GM19324 (cell line): ENCODE results near the gene CCL5.

Experiments
- ATAC-seq: cut with Tn5 transposase; IDR thresholded peaks from one replicate; pipeline ENCODE4 v1.9.1; 2021; ENCODE audit warnings: mild to moderate bottlenecking, moderate library complexity; ENCODE audit not compliant: unreplicated experiment, low FRiP score

CCL5 gene

GRCh38 chr17:35879773-35880654 lies at the start of gene CCL5:
CCL5 (minus strand) TSS chr17:35880360.
- ATAC-seq: peak; percentile 85

GRCh38 chr17:35927714-35928113 lies 47.6 kb upstream of the CCL5 start:
- ATAC-seq: no peak

- no peak for ATAC-seq
Observed at GRCh38 chr17:35923609-35924114, 43.5 kb upstream of the CCL5 start.

GRCh38 chr17:35920229-35920628 lies 40.1 kb upstream of the CCL5 start:
- ATAC-seq: no peak

GRCh38 chr17:35918665-35919064 lies 38.5 kb upstream of the CCL5 start:
- ATAC-seq: no peak

- ATAC-seq: no peak
Observed at GRCh38 chr17:35917519-35918213, 37.5 kb upstream of the CCL5 start.

- no peak for ATAC-seq
Observed at GRCh38 chr17:35915153-35915964, 35.2 kb upstream of the CCL5 start.

- ATAC-seq: no peak
Observed at GRCh38 chr17:35914354-35914753, 34.2 kb upstream of the CCL5 start.

- no peak for ATAC-seq
Observed at GRCh38 chr17:35913609-35914008, 33.4 kb upstream of the CCL5 start.

GRCh38 chr17:35912942-35913341 lies 32.8 kb upstream of the CCL5 start:
- no peak for ATAC-seq

- no peak for ATAC-seq
Observed at GRCh38 chr17:35912339-35912912, 32.3 kb upstream of the CCL5 start.

GRCh38 chr17:35909408-35909807 lies 29.2 kb upstream of the CCL5 start:
- no peak for ATAC-seq

GRCh38 chr17:35907691-35908090 lies 27.5 kb upstream of the CCL5 start:
- no peak for ATAC-seq

GRCh38 chr17:35906926-35907637 lies 26.9 kb upstream of the CCL5 start:
- ATAC-seq: no peak

- ATAC-seq: no peak
Observed at GRCh38 chr17:35906191-35906925, 26.2 kb upstream of the CCL5 start.

- ATAC-seq: no peak
Observed at GRCh38 chr17:35903451-35903850, 23.3 kb upstream of the CCL5 start.

- ATAC-seq: no peak
Observed at GRCh38 chr17:35901631-35902175, 21.5 kb upstream of the CCL5 start.

GRCh38 chr17:35900708-35901480 lies 20.7 kb upstream of the CCL5 start:
- no peak for ATAC-seq
